Measurements from ENCODE around the gene ARHGEF6.

ARHGEF6 gene

DNA sequence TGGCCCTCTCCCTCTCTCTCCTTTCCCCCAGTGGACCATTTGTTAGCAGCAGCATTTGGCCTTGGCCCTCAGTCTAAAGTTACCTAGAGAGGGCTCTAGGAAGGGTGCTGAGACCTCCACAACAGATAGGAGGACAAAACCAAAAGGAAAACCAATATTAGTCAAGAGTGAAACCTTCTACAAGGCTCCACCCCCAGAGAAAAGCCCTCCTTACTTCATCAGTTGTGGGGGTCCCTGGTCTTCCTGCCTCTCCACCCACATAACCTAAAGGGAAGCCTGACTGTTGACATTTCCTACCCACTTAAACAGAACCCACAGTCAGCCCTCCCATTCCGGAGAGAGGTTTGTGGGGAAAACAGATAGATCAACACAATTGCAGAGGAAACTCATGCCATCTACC lies 137.5 kb downstream of the ARHGEF6 start:
- DNase-seq = no peak

DNA sequence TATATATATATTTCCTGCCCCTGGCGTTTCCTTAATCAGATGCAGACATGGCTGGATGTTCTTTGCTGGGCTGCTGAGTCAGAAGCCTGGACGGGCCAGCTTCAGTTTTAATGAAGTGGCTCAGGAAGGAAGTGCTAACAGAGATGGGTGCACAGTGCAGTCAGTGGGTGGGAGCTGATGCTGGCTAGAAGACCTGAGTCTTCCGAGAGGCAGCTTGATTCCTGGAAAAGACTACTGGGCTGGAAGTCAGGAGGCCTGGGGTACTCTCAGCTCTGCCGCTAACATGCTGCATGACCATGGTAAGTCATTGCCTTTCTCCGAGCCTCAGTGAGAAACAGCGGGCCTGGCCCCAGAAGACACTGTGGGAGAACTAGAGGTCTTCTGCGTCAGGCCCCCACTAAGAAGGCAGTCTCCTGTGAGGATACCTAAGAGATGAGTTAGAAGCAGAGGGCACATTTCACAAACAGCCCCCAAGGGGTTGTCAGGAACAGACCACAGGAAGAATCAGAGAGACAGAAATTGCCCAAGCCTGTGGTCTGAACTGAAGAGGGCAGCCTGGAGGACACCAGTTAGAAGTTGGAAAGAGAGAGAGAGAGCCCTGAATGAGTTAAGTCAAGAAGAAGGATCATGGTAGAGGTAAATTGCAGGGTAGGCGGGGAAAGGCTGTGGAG lies 141.1 kb downstream of the ARHGEF6 start:
- DNase-seq = no peak

- DNase-seq = no peak
Observed at GRCh38 chrX:136636121-136636520, 144.6 kb downstream of the ARHGEF6 start.

DNA sequence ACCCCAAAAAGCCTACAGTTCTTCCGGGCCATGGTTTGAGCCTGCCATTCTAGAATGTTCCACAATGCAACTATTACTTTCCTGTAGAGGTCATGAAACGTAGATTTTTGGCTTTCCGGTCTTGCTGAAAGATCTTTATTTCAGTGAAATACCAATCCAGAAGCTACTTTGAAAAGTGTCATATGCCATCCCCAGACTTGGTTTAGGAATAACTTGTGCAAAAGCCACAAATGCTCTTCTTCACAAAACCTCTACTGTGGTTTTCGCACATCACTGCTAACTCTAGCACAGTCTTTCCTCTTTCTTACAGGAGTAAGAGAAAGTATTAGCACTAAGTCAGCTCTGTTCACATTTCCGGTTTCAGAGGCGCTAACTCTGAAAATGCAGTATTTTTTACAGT lies 145.5 kb downstream of the ARHGEF6 start:
- no peak for DNase-seq

DNA sequence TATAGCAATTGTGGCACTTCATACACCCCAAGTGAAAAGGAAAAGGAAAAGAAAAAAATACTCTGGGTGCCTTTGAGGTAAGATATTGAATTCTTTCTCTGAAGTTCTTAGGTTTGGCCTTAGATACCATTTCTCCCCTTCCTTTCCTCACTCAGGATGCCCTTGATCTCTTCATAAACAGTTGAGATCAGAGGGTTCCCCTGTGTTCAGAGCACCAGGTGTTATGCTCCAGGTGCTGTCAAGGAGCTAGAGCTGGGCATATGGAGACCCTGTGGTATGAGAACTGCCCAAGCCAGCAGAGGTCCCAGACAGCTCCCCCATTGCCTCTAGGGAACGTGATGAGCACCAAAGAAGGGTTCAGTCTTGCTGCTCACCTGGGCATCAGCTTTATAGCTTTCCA lies 149.9 kb downstream of the ARHGEF6 start:
- DNase-seq = no peak

GRCh38 chrX:136629084-136629750 lies 151.5 kb downstream of the ARHGEF6 start:
- DNase-seq = no peak

- no peak for DNase-seq
Observed at GRCh38 chrX:136627409-136627808, 153.3 kb downstream of the ARHGEF6 start.

DNA sequence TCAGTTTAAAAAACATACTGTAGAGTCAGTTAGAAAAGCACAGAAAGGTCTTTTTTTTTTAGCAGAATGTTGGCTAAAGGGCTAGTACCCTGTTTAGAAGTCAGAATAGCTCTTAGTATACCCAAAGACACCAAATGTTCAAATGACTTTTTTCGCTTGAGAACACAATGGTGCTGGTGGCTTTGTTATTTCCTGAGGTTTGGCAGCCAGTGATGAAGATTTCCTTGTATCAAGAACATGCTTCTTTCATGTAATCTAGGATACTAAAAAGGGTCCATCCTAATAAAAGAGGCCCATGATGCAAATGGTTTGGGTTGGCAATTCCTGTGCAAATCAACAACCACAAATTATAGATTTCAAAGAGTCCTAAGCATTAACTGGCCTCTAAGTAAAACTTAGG lies 153.8 kb downstream of the ARHGEF6 start:
- no peak for DNase-seq

GRCh38 chrX:136626237-136626636 lies 154.5 kb downstream of the ARHGEF6 start:
- no peak for DNase-seq

GRCh38 chrX:136625246-136625645 lies 155.5 kb downstream of the ARHGEF6 start:
- DNase-seq = no peak

DNA sequence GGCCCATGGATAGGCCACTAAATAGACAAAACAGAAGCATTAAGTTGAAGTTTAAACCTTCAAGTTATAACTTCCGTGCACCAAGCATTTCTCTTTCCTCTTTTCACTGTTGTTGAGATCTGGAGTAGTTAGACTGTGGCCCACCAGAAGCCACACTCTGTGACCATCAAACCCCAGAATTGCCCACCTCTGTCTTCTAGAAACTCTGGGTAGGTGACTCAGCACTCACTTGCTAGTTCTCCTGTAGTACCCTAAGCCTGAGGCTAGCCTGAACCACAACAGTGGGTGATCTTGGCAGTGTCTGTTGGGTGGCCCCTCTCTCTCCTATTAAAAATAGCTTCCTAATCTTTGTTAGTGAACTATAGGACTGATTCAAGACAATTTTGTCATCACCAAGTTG lies 157.3 kb downstream of the ARHGEF6 start:
- no peak for DNase-seq

GRCh38 chrX:136622568-136622967 lies 158.2 kb downstream of the ARHGEF6 start:
- DNase-seq = no peak

DNA sequence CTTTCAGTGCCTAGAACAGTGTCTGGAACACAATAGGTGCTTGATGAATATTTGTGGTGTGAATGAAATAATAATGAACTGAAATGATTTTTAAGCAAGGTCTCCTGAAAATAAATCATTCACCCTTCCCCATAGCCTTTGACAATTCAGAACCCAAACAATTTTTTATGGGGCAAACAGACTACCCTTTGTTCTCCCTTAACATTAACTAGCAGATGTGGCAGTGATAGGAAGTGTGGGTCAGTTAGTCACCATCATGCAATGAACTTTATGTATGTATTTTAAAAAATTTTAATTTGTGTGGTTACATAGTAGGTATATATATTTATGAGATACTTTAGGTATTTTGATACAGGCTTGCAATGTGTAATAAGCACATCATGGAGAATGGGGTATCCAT lies 160.0 kb downstream of the ARHGEF6 start:
- DNase-seq = no peak

- no peak for DNase-seq
Observed at GRCh38 chrX:136619899-136620505, 160.7 kb downstream of the ARHGEF6 start.

DNA sequence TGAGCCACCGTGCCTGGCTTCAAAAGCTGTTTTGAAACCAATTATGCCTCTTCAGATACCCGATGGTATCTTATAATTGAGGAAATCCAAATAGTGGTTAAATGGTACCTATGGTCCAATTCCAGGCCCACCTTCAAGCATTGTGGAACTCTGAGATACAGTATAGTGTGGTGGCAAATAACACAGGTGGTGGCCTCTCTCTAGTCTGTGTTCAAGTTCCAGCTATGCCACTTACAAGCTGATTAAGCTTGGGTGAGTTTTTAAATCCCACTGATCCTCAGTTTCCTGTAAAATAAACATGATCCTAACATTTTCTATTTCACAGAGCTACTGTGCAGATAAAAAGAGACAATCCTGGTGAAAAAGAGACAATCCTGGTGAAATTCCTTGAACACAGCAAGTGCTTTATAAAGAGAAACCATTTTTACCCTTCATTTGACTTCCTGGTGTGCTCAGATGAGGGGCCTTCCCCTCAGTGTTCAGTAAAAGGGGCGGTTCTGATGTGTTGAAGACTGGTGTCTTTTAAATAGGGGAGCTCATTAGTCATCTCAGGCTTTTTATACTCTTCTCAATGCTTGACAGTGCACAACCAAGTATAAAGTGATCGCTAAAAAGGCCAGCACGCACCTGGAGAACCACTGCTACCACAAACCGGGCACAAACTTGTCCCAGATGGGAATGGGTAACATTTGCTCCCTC lies 163.6 kb downstream of the ARHGEF6 start:
- DNase-seq = no peak
